ENCODE results near the gene SATB1. TPM values are rescaled to one million over a fixed set of nuclear protein-coding genes. Genes with fewer than 3 reads are reported as not detected.

SATB1 gene
- total and polyA plus RNA-seq, 2 of the 4 experiments (the other 2 are of a cell fraction): 7.5 to 10.7 TPM

GRCh38 chr3:18415167-18415566 is 10.0 kb downstream of the SATB1 start:
- Histone ChIP-seq H3K23ac (ENCODE audit: low read depth, low read length) (no peak overlapping the region), H2AK5ac (ENCODE audit: low read depth, low read length) (no peak overlapping the region), H3K9me3 (ENCODE audit: control insufficient read depth, insufficient read depth, low read length) (no peaks in the 10 kb centered on the region), H3K56ac (ENCODE audit: extremely low read depth, insufficient read depth, low read length) (no peak overlapping the region), H2BK5ac (ENCODE audit: low read depth, low read length, poor library complexity, severe bottlenecking) (no peak overlapping the region), H4K20me1 (ENCODE audit: insufficient read depth, low read length) (no peaks in the 10 kb centered on the region), H4K5ac (ENCODE audit: low read depth, low read length) (no peak overlapping the region), H3K4ac (ENCODE audit: low read depth, low read length) (no peak overlapping the region), H3K79me1 (ENCODE audit: low read depth in 1 of 2, low read length in 2 of 2) (no peaks in the 10 kb centered on the region), H3K4me3 (ENCODE audit: insufficient read depth, low read depth, low read length) (no peak overlapping the region), H3K9me1 (ENCODE audit: insufficient read depth, low read length) (no peaks in the 10 kb centered on the region), H3K4me2 (ENCODE audit: low read depth, low read length) (no peak overlapping the region), H3K27ac (ENCODE audit: insufficient read depth, low read length) (no peak overlapping the region), H3K27me3 (ENCODE audit: control insufficient read depth, insufficient read depth, low read length) (no peaks in the 10 kb centered on the region), H3K36me3 (ENCODE audit: control insufficient read depth, insufficient read depth, low read length) (0 out of 2 replicates have a peak, but pooled peaks cover 1% of the 10 kb centered on the region), H3K14ac (replicated peaks; ENCODE audit: low read depth, low read length) (no peak overlapping the region), H4K8ac (ENCODE audit: low read depth in 2 of 2, low read length in 2 of 2) (no peak overlapping the region), H2AFZ (replicated peaks; ENCODE audit: low read length, poor library complexity) (no peak overlapping the region), H2BK120ac (ENCODE audit: low read depth, low read length) (no peak overlapping the region), H3K9ac (ENCODE audit: low read depth, low read length) (no peak overlapping the region), H3K18ac (ENCODE audit: low read depth, low read length) (no peak overlapping the region), H2BK15ac (ENCODE audit: low read depth, low read length) (no peak overlapping the region), H3K4me1 (ENCODE audit: control insufficient read depth, insufficient read depth, low read length) (0 out of 2 replicates have a peak, but pooled peaks cover 2% of the 10 kb centered on the region), H2AK9ac (replicated peaks; ENCODE audit: low read depth, low read length, poor library complexity) (no peak overlapping the region), H4K91ac (ENCODE audit: insufficient read depth, low read depth, low read length) (no peak overlapping the region), H2BK20ac (ENCODE audit: low read depth, low read length) (no peak overlapping the region)
- WGBS, 2 experiments (ENCODE audit: extremely low coverage in 2 of 2, insufficient read length in 1 of 2): 100% methylated on average over 2 of the region's 9 CpGs; no CpG with 5 or more reads in 1 of the 2 experiments
- intact Hi-C loops (cut with micrococcal nuclease) (no loop called here), dilution Hi-C loops (cut with HindIII; ENCODE audit: low sequenced_read_pairs, unreplicated experiment) (no loop called here), in situ Hi-C loops (cut with MboI; ENCODE audit: low sequenced_read_pairs) (no loop called here)
- BruUV-seq (replicated peaks): no TSS peak
- CTCF ChIA-PET: no interaction called here
- no peak for DNase-seq
- no peak for ATAC-seq (ENCODE audit: low read depth)
- TF ChIP-seq MAZ (IDR thresholded peaks at IDR 0.05; ENCODE audit: borderline replicate concordance, low read depth, low read length) (no peak), RCOR1 (IDR thresholded peaks at IDR 0.05; ENCODE audit: insufficient replicate concordance, low read length) (no peak), FOS (IDR thresholded peaks at IDR 0.05; ENCODE audit: low read depth, low read length) (no peak), CHD1 (IDR thresholded peaks at IDR 0.05; ENCODE audit: low read depth, low read length) (no peak), RFX5 (IDR thresholded peaks at IDR 0.05; ENCODE audit: low read depth, low read length) (no peak), CEBPB (IDR thresholded peaks at IDR 0.05; ENCODE audit: low read depth, low read length) (no peak)
- POLR2A ChIA-PET (ENCODE audit: unreplicated experiment): no interaction called here

All from IMR-90 (cell line).